Inflammatory macrophage treated with lipopolysaccharide for 4 hours (primary cell): ENCODE data around the gene SPDYE1.
"Not testable (repeated sequence)": the region's sequence is repeated elsewhere in the genome, so short reads cannot be mapped to it uniquely, and the experiment has no call there.

Experiments used
- DNase-seq: peaks from one replicate; pipeline ENCODE4 v3.0.0-alpha.2; 2020

The SPDYE1 gene, protein sequence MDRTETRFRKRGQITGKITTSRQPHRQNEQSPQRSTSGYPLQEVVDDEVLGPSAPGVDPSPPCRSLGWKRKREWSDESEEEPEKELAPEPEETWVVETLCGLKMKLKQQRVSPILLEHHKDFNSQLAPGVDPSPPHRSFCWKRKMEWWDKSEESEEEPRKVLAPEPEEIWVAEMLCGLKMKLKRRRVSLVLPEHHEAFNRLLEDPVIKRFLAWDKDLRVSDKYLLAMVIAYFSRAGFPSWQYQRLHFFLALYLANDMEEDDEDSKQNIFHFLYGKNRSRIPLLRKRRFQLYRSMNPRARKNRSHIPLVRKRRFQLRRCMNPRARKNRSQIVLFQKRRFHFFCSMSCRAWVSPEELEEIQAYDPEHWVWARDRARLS

DNA sequence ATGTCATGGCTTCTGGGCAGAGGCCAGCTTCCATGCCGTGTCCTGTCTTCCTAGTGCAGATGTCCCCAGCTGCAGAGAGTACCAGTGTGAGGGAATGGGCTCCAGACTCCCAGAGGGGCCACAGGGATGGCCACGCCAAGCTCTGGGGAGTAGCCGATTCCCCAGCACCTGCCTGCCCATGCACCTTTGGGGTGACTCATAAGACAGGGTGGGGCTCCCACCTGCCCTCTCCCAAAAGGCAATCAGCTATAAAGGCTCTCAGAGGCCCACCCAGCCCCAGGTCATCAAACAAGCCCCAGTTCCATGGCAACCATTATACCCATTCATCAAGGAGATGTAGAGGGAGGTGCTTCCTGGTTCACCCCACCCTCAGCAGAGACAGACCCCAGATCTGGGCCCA lies at the start of gene SPDYE1:
TSS of gene SPDYE1 (plus strand) at position 366 of the 400 bp plus-strand sequence. CDS start 2,053 bp downstream, outside the sequence.
- DNase-seq = not testable (repeated sequence)

DNA sequence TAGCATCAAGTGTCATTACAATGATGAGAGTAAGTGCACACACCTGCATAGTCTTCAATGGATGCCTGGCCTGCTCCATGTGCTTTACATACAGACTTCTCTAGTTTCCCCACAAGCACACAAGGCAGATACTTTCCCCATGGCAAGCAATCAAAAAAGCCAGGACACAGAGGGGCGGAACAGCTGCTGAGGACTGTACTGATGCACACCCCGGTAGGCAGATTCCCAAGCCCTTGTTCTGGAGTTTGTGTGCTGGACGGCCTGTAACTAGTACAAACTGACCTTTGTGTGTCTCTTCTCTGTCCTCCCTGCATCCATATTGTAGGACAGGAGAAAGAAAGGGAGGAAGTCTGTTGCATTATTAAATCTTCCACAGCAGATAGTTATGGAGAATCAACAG lies 45.7 kb upstream of the SPDYE1 start:
- no peak for DNase-seq

DNA sequence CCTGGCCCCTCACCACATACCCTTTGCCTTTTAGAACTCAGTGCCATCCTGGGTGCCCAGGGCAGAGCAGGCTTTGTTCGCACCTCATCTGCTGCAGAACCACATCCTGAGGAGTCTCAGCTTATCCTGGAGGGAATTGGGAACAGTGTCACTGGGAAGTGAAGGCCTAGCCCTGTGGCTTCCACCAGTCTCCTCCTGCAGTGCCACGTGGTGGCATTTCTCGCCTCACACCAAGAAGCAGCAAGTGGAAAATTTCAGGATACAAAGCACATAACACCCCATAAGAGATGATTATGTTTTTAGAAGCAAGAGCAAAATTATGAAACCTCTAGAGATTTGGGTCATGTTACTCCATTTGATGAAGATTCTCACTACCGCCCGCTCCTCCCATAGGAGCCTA lies 44.6 kb upstream of the SPDYE1 start:
- no peak for DNase-seq

DNA sequence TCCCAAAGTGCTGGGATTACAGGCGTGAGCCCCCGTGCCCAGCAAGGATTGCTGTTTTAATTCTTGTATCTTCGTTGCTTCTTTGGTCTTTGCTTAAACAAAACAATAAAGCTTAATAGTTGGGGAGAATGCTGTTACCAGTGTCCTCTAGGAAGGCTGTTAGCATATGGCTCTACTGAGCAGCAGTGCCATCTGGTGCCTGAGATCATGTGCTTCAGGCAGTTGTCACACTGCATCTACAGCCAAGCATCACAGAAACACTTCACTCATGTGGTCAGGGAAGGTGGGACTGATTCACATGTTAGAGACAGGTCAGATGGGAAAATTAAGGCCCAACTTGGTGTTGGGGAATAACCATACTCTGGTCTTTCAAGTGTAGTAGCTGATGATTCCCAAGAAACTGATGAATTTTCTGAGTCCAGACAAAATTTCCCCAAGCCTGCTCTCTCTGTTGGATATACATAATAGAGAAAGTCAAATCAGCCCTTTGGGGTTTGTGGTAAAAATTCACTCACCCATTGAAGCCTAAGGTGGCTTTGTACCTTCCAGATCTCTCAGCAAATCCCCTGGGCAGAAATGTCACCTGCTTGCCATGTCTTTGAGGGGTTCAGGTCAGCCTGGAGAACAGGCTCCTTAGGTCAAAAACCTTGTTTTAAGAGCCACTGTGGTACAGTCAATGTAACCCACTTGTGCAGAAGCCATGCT lies 43.0 kb upstream of the SPDYE1 start:
- DNase-seq = peak; percentile 2

DNA sequence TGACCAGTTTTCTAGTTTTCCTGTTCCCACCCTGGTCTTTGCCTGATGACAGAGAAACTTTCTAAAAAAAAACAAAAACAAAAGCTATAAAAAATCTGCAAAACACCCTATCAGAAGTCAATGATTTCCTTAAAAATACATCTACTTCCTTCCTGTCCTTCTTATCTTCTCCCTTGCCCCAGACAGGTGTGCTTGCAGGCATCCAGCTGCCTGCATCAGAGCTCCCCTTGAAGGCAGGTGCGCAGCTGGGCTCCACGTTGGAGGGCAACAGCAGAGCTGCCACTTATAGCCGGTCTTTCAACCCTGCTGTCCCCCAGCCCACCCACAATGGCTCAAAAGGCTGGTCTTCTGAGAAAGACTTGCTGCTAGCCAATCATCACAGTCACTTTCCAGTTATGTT lies 41.7 kb upstream of the SPDYE1 start:
- no peak for DNase-seq

DNA sequence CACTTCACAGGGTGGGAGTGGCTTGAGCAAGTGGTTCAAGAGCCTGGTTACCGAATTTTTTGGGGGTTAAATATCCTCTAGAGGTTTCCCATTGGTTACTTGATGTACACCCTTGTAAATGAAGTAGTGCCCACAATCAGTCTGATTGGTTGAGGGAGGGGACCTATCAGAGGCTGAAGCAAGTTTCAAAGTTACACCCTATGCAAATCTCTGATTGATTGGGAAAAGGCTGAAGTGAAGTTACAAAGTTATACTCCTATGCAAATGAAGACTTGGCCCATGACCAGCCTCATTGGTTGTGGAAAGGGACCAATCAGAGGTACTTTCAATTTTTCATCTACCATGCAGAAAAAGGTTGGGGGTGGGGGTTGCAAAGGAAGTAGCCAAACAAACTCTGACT lies 36.8 kb upstream of the SPDYE1 start:
- DNase-seq = peak; percentile 11

DNA sequence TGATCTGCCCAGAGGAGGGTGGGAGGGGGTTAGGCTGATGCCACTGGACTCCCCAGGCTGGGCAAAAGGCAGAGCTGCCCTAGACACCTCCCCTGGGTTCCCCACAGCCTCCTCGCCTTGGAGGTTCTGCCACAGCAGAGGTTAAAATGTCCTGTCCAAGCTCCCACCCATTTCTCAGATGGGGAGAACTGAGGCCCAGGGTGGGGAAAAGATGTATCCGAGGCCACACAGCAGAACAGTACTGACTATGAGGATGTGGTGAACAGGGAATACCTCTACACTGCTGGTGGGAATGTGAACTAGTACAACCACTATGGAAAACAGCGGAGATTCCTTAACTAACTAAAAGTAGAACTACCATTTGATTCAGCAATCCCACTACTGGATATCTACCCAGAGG lies 31.3 kb upstream of the SPDYE1 start:
- not testable (repeated sequence) for DNase-seq

DNA sequence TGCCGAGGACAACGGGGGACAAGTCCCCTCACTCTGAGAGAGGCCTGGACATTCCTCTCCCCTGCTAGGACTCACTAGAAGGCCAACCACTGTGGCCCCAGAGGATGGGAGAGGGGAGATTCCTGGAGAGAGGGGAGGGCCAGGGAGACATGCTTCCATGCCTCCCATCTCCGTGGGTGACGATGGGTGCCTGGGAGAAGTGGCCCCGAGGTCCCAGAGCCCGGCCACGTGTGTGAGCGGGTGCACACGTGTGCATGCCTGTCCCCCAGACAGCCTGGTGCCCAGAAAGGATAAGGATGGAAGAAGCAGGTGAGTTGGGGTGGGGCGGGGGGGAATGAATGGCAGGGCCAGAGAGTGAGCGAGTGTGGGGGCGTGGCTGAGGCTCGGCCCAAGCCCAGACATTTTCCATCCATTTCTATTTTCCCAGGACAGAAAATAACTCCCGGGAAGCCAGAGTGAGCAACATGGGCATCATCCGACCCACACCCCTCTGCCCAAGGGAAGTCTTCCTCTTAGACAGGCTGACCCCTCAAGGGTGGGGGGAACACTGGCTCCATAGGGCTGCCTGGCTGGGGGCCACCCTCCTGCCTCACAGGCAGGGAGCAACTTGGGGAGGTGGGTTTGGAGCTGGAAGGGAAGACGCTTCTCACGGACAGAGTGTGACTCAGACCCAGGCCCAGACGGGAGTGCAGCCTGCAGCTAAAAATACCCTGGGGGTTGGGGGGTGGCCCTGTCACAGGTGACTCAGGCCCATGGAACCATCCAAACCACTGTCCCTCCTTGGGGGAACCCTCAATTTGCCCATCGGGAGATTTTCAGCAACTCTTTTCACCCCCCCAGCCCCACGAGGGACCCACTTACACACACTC lies 29.3 kb upstream of the SPDYE1 start:
- not testable (repeated sequence) for DNase-seq

DNA sequence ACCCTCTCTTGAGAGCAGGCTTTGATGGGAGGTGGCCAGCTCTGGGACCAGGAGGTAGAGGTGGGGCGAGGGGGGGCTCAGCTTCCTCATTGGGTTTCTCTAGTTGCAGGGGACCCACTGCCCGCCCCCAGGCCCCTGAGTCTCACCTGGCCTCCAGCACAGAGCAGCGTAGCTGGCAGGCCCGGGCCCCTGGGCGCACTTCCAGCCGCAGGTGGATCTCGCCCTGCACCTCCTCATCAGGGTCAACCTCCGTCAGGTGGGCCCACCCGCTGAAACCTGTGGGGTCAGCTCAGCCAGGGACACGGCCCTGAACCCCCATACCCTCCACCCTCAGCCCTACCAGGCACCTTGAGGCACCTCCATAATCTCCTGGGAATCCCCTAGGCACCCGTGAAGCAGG lies 28.1 kb upstream of the SPDYE1 start:
- not testable (repeated sequence) for DNase-seq

DNA sequence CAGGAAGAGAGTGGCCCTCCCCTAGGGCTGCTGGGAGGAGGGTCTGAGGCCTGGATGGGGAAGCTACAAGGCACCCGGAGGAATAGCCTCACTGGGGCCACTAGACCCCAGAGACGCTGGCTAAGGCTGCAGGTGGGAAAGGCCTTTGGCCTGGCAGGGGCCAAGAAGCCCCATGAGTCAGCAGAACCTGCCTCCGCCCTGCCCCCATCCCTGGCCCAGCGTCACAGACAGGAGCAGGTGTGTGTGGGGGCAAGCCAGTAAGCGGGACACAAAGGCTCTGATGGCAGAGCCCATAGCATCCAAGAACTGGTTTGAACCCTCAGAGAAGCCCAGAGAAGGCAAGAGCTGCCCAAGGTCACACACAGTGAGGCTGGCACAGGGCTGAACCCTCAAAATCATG lies 27.0 kb upstream of the SPDYE1 start:
- DNase-seq = not testable (repeated sequence)

DNA sequence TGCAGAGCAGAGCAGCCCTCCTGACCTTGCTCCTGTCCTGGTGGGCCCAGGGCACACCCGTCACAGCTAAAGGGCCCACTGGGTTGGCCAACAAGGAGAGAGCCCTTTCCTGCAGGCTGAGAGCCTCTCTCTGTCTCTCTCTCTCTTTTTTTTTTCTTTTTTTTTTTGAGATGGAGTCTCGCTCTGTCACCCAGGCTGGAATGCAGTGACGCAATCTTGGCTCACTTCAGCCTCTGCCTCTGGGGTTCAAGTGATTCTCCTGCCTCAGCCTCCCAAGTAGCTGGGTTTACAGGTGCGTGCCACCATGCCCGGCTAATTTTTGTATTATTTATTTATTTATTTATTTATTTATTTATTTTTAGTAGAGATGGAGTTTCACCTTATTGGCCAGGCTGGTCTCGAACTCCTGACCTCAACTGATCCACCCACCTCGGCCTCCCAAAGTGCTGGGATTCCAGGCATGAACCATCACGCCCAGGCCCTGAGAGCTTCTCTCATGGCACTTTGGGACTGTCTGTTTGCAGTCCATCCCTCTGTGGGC lies 23.6 kb upstream of the SPDYE1 start:
- not testable (repeated sequence) for DNase-seq

DNA sequence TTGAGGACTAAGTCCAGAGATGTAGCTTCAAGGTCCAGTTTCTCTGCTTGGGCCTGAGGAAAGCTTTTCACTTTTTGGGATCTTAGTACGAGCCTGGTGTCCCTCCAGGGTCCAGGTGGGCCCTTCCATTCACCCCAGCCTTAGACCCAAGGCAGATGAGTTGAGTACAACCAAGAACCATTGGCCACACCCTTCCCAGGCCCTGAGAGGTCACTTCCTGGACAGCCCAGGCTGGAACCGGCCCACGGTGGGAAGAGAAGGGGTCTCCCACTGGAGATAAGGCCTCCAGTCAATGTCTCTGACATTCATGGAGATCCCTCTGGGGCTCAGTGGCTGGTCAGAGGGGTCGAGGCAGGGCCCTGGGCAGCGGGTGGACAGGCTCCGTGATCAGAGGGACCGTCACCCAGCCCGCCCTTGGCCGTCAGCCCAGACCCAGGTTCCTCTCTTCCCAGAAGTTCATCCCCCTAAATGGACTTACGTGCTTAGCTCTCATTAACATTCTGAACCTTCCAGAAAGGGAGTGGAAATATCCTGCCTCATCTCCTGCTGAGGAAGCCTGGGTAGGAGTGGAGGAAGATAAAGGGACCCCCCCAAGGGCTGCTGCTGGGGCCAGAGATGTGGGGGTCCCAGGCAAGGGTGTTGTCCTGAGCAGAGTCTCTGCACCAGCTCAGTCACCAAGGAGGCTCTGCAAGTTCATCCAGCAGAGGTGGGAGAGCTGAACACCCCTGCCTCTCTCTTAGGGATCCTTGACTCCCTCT lies 22.8 kb upstream of the SPDYE1 start:
- DNase-seq = not testable (repeated sequence)

DNA sequence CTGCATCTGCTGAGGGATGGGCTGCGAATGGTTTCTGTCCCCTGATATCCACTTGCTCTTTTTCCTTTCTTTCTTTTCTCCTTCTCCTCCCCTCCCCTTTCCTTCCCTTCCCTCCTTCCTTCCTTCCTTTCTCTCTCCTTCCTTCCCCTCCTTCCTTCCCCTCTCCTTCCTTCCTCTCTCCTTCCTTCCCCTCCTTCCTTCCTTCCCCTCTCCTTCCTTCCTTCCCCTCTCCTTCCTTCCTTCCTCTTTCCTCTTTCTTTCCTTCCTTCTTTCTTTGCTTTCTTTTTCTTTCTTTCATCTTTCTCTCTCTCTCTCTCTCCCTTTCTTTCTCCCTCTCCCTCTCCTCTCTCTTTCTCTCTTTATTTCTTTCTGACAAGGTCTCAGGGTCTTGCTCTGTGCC lies 20.2 kb upstream of the SPDYE1 start:
- no peak for DNase-seq

DNA sequence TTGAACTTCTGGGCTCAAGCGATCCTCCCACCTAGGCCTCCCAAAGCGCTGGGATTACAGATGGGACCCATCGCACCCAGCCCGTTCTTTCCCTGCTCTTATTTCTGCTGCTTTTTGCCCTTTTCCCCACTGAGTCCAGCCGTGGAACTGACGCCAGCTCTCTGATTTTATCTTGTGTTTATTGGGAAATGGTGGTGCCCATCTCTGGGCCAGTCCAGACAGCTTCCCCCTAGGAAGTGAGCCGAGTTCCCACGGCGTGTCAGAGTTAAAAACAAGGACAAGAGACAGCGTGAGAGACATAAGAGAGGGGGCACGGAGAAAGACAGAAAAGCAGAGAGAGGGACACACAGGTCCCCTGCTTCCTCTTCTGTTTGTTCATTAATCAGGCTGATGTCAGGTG lies 19.6 kb upstream of the SPDYE1 start:
- not testable (repeated sequence) for DNase-seq

DNA sequence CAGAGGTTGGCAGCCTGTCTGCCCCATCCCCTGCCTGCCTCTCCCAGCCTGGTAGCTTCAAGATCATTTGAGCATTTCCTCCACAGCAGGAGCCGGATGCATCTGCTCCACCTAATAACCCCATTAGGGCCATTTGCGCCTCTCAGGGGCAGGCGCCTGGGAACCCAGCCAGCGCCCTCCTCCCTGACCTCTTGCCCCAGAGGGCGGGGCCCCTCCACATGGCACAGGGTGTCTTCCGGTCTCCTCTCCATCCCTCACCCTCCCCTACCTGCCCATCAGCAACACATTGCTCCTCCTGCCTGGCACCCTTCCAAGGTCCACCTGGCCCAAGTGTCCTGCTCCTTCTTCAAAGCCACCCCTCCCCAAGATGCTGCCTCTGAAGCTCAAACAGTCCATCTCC lies 14.8 kb upstream of the SPDYE1 start:
- DNase-seq = not testable (repeated sequence)

DNA sequence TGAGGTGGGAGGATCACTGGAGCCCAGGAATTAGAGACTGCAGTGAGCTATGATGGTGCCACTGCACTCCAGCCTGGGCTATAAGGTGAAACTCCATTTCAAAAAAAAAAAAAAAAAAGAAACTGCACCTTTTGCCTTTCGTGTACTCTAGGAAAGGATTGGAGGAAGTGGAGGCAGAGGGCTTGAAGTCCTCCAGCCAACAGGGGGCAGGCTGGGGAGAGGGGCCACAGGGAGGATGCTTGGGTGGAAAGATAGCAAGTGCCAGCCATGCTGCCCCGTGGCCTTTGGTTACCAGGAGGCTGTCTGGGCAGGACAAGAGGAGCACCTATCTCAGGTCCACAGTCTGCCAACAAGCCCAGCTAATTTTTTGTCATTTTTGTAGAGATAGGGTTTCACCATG lies 14.0 kb upstream of the SPDYE1 start:
- DNase-seq = not testable (repeated sequence)

DNA sequence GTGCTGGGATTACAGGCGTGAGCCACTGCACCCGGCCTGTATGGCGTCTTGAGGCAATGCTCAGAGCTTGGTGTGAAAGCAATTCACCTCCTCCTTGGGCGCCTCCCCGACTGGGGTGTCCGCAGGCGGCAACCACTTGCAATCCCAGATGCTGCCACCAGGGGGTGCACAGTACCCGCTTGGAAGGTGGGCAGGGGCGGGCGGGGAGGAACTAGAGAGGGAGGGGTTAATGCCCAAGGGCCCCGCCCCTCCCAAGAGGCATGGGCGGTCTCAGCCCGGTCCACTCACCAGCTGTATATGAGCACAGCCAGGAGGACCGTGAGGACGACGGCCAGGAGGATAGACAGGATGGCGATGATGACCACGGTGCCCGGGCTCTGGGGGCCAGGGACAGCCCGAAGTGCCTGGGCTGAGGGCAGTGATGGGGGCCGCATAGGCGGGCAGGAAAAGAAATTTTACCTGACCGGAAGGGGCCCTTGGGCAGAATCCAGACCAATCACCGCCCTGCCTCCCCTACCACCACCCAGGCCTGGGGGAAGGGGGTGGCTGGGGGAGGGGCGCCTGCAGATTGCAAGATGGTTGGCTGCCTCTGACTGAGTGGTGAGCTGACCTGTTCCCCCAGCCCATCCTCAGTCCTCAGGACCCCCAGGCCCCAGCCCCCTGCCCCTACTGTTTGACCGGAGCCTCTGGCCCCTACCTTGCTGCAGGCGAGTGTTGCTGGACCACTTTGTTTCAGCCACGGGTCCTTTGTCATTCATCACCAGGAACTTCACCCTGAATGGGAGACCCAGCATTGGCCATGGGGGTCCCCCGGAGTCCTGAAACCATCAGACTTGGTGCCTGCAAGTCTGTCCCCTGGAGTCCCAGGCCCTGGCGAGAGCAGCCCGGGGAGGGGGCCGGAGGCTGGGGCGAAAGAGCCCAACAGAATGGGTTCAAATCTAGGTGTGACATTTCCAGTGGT lies 11.5 kb upstream of the SPDYE1 start:
- DNase-seq = peak; percentile 63

DNA sequence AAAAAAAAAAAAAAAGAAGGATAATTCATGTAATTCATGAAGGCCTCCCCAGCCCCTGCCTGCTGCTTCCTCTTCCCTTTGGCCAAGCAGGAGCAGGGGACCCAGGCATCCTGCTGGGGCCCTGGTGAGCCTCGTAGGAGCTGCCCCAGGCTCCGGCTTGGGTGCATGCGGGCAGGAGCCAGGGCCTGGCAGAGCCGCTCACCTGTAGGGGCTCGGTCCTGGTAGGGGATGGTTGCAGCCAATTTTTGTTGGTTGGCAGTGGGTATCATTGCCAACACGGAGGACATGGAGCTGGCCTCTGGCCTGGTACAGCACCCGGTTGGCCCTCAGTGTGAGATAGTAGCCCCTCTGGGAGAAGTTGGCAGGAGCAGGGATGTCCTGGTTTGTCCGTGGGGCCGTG lies 10.2 kb upstream of the SPDYE1 start:
- not testable (repeated sequence) for DNase-seq

DNA sequence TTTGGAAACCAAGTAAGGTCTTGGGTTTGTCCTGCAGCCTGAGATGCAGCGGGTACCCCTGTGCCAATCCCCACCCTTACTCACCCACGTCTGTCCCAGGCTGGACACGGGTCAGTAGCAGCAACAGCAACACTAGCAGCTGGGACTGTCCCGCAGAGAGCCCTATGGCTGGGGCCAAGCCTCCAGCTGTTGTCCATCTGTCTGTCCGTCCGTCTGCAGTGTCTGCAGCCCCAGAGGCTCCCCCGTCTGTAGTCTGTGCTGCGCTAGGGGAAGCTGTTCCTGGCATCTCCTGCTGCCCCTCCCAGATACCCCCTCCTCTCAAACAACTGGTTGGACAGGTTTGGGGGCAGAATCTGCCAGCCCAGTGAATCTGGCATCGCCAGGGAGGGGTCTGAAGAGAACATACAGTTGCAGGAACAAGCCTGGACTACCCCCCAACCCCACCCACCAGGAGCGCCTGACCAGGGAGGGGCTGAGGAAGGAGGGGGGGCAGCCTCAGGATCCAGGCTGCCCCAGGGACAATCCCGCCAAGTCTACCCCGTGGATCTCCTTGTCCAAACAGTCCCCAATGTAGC lies 7.6 kb upstream of the SPDYE1 start:
- DNase-seq = not testable (repeated sequence)

DNA sequence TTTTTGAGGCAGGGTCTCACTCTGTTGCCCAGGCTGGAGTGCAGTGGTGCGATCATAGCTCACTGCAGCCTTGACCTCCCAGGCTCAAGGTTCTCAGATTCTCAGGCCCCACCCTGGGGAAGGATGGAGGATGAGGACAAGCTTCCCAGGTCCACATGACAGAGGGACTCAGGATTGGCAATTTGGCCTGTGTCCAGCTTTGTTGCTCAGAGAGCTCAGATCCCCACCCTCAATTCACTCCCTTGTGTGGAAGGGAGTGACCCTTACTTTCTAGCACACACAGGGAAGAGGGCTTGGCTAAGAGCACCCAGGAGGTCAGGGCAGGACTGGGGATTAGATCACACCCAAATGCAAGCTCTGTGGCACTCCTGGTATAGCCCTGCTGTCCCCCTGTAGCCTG lies 6.9 kb upstream of the SPDYE1 start:
- DNase-seq = not testable (repeated sequence)

DNA sequence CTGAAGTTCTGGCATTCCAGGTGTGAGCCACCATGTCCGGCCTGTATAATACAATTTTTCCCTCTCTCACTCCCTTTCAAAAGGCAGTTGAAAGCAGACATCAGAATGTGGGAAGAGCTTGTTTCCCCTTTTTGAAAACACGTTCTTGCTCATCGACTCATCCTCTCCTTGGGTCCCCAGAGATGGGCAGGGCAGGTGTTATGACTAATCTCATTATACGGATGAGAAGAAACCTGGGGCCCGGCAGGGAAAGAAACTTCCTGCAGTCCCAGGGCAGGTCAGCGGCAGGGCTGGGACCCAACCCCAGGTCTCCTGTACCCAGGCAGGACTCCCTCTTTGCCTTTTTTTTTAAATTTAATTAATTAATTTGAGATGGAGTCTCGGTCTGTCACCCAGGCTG lies 4.8 kb upstream of the SPDYE1 start:
- DNase-seq = not testable (repeated sequence)
